Renal pelvis (tissue), 12 donors: Measurements from ENCODE around the gene ISOC2. TPM values are rescaled to one million over a fixed set of nuclear protein-coding genes. Genes with fewer than 3 reads are reported as not detected.
"Not testable (repeated sequence)": the region's sequence is repeated elsewhere in the genome, so short reads cannot be mapped to it uniquely, and the experiment has no call there.

ENCODE experiments used
- DNase-seq: peaks from one replicate; pipeline ENCODE4 v3.0.0-alpha.2; 2013
- long read RNA-seq, 16 experiments: transcript quantifications; one replicate each; lab custom pipeline, GENCODE V29; 2026
- polyA plus RNA-seq, 3 donors: library from polyadenylated mRNA; unstranded; fragments of 120-200 nt; gene quantifications; one replicate each; pipeline ENCODE4 v1.2.1, GENCODE V29; 2013; ENCODE audit not compliant: insufficient read length in 3 of 3

The ISOC2 gene
- polyA plus RNA-seq = 10 to 100 TPM; 42.6 to 52.1 (median 50.0) TPM
- long read RNA-seq, donor 1, transcript ISOC2-202 (6 exons, 998 nt) = major isoform, 34 of 60 reads
- long read RNA-seq, donor 1, partial matches to known transcripts = 17 of 60 reads
- long read RNA-seq, donor 1, other reads (novel, unspliced or antisense) = 0 of 60 reads
- long read RNA-seq, donor 2, transcript ISOC2-202 (6 exons, 998 nt) = major isoform, 43 of 70 reads
- long read RNA-seq, donor 2, partial matches to known transcripts = 23 of 70 reads
- long read RNA-seq, donor 2, other reads (novel, unspliced or antisense) = 0 of 70 reads
- long read RNA-seq, donor 3, transcript ISOC2-202 (6 exons, 998 nt) = major isoform, 32 of 50 reads
- long read RNA-seq, donor 3, transcript ISOC2-203 (5 exons, 1,566 nt) = minor isoform, 6 of 50 reads
- long read RNA-seq, donor 3, partial matches to known transcripts = 6 of 50 reads
- long read RNA-seq, donor 3, other reads (novel, unspliced or antisense) = 0 of 50 reads
- long read RNA-seq, donor 4, transcript ISOC2-202 (6 exons, 998 nt) = major isoform, 35 of 76 reads
- long read RNA-seq, donor 4, partial matches to known transcripts = 32 of 76 reads
- long read RNA-seq, donor 4, other reads (novel, unspliced or antisense) = 0 of 76 reads
- long read RNA-seq, donor 5, transcript ISOC2-202 (6 exons, 998 nt) = major isoform, 19 of 24 reads
- long read RNA-seq, donor 5, partial matches to known transcripts = 0 of 24 reads
- long read RNA-seq, donor 5, other reads (novel, unspliced or antisense) = 0 of 24 reads
- long read RNA-seq, donor 6, transcript ISOC2-202 (6 exons, 998 nt) = major isoform, 37 of 59 reads
- long read RNA-seq, donor 6, partial matches to known transcripts = 19 of 59 reads
- long read RNA-seq, donor 6, other reads (novel, unspliced or antisense) = 0 of 59 reads
- long read RNA-seq, donor 7, transcript ISOC2-202 (6 exons, 998 nt) = major isoform, 25 of 43 reads
- long read RNA-seq, donor 7, partial matches to known transcripts = 13 of 43 reads
- long read RNA-seq, donor 7, other reads (novel, unspliced or antisense) = 0 of 43 reads
- long read RNA-seq, donor 8, transcript ISOC2-202 (6 exons, 998 nt) = major isoform, 14 of 20 reads
- long read RNA-seq, donor 8, partial matches to known transcripts = 5 of 20 reads
- long read RNA-seq, donor 8, other reads (novel, unspliced or antisense) = 0 of 20 reads
- long read RNA-seq, donor 9, transcript ISOC2-202 (6 exons, 998 nt) = major isoform, 36 of 64 reads
- long read RNA-seq, donor 9, partial matches to known transcripts = 22 of 64 reads
- long read RNA-seq, donor 9, other reads (novel, unspliced or antisense) = 0 of 64 reads
- long read RNA-seq, donor 10, transcript ISOC2-202 (6 exons, 998 nt) = major isoform, 31 of 53 reads
- long read RNA-seq, donor 10, partial matches to known transcripts = 13 of 53 reads
- long read RNA-seq, donor 10, other reads (novel, unspliced or antisense) = 0 of 53 reads
- long read RNA-seq, donor 11, transcript ISOC2-202 (6 exons, 998 nt) = major isoform, 17 of 21 reads
- long read RNA-seq, donor 11, partial matches to known transcripts = 0 of 21 reads
- long read RNA-seq, donor 11, other reads (novel, unspliced or antisense) = 0 of 21 reads
- long read RNA-seq, donor 12, transcript ISOC2-202 (6 exons, 998 nt) = major isoform, 42 of 138 reads
- long read RNA-seq, donor 12, partial matches to known transcripts = 81 of 138 reads
- long read RNA-seq, donor 12, other reads (novel, unspliced or antisense) = 6 of 138 reads
- long read RNA-seq, donor 13, transcript ISOC2-202 (6 exons, 998 nt) = major isoform, 11 of 14 reads
- long read RNA-seq, donor 13, partial matches to known transcripts = 0 of 14 reads
- long read RNA-seq, donor 13, other reads (novel, unspliced or antisense) = 0 of 14 reads
- long read RNA-seq, donor 14, transcript ISOC2-202 (6 exons, 998 nt) = major isoform, 43 of 56 reads
- long read RNA-seq, donor 14, partial matches to known transcripts = 9 of 56 reads
- long read RNA-seq, donor 14, other reads (novel, unspliced or antisense) = 0 of 56 reads
- long read RNA-seq, donor 15, transcript ISOC2-208 (3 exons, 786 nt) = minor isoform, 5 of 92 reads
- long read RNA-seq, donor 15, transcript ISOC2-202 (6 exons, 998 nt) = major isoform, 49 of 92 reads
- long read RNA-seq, donor 15, partial matches to known transcripts = 33 of 92 reads
- long read RNA-seq, donor 15, other reads (novel, unspliced or antisense) = 0 of 92 reads
- long read RNA-seq, donor 16, transcript ISOC2-202 (6 exons, 998 nt) = major isoform, 38 of 53 reads
- long read RNA-seq, donor 16, partial matches to known transcripts = 12 of 53 reads
- long read RNA-seq, donor 16, other reads (novel, unspliced or antisense) = 0 of 53 reads

GRCh38 chr19:55461259-55461973 lies at the start of gene ISOC2:
TSS of gene ISOC2 (minus strand) at chr19:55461642. CDS start at chr19:55456486, 5,156 bp downstream.
- peak; percentile 100 for DNase-seq

- DNase-seq = no peak
Observed at GRCh38 chr19:55508120-55508519, 46.7 kb upstream of the ISOC2 start.

- DNase-seq = no peak
Observed at GRCh38 chr19:55504981-55505380, 43.5 kb upstream of the ISOC2 start.

GRCh38 chr19:55504252-55504603 lies 42.8 kb upstream of the ISOC2 start:
- no peak for DNase-seq

GRCh38 chr19:55503502-55504251 lies 42.2 kb upstream of the ISOC2 start:
- peak; percentile 89 for DNase-seq

GRCh38 chr19:55503157-55503501 lies 41.7 kb upstream of the ISOC2 start:
- DNase-seq = no peak

GRCh38 chr19:55502197-55502952 lies 40.9 kb upstream of the ISOC2 start:
- no peak for DNase-seq

GRCh38 chr19:55500368-55500952 lies 39.0 kb upstream of the ISOC2 start:
- no peak for DNase-seq

- no peak for DNase-seq
Observed at GRCh38 chr19:55498246-55498840, 36.9 kb upstream of the ISOC2 start.

- no peak for DNase-seq
Observed at GRCh38 chr19:55497763-55498162, 36.3 kb upstream of the ISOC2 start.

GRCh38 chr19:55496820-55497219 lies 35.4 kb upstream of the ISOC2 start:
- not testable (repeated sequence) for DNase-seq

GRCh38 chr19:55495646-55496349 lies 34.4 kb upstream of the ISOC2 start:
- no peak for DNase-seq

- DNase-seq = no peak
Observed at GRCh38 chr19:55494172-55494761, 32.8 kb upstream of the ISOC2 start.

- no peak for DNase-seq
Observed at GRCh38 chr19:55493645-55494171, 32.3 kb upstream of the ISOC2 start.

- no peak for DNase-seq
Observed at GRCh38 chr19:55493052-55493644, 31.7 kb upstream of the ISOC2 start.
